Activated T-cell treated with anti-CD3 and anti-CD28 coated beads for 48 hours (primary cell): ENCODE data around the gene TEAD2.
A peak's percentile ranks its signal among the peaks of the same experiment; 100 is the strongest.
"Not testable (repeated sequence)": the region's sequence is repeated elsewhere in the genome, so short reads cannot be mapped to it uniquely, and the experiment has no call there.

ENCODE experiments used
- DNase-seq: peaks from one replicate; pipeline ENCODE4 v3.0.0-alpha.2; 2020; ENCODE audit warnings: low read depth

TEAD2 gene

DNA sequence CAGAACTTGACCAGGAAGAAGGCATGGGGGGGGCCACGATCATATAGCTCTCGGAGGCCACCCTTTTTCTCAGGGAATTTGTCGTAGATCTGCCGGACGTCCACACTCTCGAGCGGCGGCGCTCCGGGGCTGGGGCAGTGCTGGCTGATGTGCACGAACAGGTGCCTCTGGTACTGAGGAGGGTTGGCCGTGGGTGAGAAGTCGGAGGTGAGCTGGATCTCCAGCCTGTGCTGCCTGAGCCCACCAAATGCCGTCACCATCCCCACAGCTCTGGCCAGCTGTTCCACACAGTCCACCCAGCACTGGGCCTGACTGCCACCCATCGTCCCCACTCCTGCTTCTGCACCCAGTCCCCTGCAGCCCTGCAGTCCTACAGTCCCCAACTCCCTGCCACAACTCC, 15.0 kb downstream of the TEAD2 start:
- DNase-seq, result no peak

DNA sequence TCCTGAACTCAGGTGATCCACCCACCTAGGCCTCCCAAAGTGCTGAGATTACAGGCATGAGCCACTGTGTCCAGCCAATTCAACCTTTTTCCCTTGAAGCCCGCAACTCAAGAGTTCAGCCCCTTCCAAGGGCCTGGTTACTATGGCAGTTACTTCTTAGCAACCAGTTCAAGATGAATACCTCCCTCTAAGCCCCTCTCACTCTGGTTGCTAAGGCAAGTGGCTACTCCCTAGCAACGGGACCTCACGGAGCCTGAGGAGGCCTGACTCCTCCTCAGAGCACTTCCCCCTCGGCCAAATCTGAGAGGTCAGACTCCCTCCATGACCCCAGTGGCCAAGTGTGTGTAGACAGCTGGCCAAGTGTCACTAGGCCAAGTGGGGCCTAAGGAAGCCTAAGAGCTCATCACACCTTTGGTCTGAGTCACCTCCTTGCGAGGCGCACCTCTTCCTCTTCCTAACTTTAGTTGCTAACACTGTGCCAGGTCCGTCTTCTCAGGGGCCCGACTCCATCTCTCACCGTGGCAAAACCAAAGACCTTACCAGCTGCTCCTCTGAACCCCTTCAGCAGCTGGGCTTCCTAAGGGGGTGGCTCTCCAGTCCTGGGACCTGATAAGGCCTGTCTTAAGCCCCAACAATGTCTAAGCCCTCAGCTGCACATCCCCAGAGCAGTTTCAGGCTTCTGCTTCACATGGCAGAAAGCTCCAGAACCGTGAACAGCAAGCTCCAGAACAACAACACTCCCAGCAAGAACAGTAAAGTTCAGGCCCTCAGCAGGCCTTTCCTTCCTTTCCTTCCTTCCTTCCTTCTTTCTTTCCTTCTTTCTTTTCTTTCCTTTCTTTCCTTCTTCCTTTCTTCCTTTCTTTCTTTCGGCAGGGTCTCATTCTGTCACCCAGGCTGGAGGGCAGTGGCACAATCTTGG, 17.5 kb downstream of the TEAD2 start:
- DNase-seq, result no peak

DNA sequence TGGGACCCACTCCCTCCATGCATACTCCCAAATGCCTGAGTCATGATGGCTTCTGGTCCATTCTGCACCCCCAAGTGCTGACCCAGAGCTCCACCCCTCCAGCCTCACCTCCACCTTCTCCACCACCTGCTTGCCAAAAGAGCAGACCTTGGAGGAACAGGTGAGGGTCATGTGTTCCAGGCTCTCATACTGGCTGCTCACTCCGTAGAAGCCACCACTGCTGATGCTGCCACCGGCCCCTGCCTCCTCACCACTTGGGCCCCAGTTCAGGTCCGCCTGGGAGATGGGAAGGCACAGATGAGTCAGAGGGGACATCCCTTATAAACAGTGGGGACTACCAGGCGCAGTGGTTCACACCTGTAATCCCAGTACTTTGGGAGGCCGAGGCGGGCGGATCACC, 19.1 kb downstream of the TEAD2 start:
- DNase-seq, result no peak

DNA sequence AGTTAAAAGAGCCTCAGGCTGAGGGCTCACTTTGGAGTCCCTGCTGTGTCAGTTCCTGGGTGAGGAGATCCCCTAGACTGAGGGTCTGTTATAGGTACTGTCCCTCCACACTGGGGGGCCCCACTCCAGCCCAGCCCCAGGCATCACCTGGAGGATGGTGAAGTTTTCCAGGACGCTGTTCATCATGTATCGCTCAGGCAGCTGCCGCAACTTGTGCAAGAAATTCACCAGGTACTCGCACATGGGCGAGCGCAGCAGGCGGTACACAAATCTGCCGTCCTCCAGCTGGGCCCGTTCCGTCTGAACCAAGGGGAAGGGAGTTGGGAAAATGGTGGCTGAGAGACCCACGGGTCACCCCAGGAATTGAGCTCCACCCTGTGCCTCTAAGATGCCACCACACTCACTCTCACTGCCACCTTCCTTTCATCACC, 19.9 kb downstream of the TEAD2 start:
- no peak for DNase-seq

DNA sequence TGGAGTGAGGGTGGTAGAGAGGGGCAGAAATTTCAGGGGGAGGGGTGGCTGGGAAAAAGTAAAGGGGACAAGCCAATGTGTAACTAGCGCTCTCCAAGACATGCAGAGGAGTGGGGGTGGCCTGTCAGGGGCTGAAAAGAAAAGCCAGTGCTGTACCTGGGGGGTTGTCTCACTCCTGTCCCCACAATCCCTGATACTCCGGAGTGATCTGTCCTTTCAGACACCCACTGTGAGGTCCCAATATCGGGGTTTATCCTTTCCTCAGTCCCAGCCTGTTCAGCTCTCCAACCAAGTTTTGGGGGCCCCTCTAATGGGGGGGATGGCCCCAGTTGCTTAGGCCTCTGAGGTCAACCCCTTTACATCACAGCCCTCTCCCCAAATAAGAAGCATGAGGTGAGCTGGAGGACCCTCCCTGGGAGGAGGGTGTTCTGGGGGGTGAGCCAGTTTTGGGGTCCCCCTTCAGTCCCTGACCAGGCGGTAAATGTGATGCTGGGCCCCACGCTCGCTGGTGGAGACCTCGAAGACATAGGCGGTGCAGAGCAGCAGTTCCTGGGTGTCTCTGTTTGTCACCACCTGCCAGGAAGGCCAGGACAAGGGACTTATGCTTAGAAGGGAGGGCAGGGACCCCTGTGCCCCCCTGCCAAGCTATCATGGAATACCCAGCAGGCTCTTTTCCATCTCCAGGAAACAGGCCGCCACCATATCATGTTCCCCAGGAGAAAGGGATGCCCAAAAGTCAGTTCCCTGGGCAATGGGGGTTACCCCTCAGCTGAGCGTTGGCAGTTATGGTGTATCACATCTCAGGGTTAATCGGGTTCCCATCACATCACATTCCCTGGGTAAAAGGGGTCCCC, 21.1 kb downstream of the TEAD2 start:
- no peak for DNase-seq

DNA sequence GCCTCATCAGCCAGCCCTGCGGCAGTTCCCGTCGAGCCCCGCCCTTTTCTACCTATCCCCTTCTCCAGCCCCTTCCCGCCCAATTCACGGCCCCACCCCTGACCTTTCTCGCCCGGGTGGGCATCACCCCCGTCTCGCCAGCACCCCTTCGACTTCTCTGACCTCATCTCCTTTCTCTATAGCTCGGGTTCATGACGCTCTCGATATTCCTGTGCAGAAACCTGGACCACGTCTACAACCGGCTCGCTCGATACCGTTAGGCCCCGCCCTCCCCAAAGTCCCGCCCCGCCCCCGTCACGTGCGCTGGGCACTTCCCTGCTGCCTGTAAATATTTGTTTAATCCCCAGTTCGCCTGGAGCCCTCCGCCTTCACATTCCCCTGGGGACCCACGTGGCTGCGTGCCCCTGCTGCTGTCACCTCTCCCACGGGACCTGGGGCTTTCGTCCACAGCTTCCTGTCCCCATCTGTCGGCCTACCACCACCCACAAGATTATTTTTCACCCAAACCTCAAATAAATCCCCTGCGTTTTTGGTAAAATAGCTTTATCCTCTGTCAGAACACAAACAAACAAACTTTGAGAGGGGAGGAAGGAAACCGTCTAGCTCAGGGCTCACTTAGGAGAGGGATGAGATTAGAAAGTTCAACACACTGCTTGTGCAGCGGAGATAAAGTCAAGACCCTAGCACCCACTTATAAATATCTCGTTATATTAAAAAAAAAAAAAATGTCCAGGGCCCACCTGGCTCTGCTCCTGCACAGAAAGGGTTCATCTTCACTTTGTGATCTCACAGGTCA, 21.9 kb downstream of the TEAD2 start:
- DNase-seq, result no peak

DNA sequence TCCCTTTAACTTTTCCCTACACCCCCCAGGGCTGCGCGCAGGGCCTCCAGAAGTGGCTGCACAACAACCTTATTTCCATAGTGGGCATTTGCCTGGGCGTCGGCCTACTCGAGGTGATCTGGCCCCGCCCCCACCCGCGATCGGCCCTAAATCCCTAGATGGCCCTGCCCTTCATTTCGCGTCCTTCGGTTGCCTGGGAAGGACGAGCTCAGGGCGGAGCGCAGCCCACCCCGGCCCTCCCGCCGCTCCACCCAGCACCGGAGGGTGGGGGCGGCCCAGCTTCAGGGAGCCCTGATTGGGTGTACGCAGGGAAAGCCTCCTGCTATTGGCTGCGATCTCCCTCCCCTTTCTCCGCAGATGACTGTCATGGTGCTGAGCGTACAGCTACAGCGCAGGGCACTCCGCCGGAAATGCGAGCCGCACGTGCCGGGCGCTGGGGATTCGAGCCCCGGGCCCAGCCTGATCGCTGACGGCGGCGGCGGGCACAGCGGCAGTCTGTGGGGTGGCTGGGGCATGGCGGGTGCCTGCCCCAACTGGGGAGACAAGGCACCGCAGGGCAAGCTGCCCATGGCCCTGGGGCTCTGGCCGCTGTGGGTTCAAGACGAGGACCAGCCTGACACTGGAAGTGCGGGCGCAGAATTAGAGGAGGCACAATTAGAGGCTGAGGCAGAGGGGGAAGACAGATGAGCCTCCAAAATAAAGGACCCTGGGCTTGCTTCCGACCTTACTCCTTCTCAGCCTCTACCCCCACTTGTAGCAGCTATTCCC, 22.7 kb downstream of the TEAD2 start:
- no peak for DNase-seq

DNA sequence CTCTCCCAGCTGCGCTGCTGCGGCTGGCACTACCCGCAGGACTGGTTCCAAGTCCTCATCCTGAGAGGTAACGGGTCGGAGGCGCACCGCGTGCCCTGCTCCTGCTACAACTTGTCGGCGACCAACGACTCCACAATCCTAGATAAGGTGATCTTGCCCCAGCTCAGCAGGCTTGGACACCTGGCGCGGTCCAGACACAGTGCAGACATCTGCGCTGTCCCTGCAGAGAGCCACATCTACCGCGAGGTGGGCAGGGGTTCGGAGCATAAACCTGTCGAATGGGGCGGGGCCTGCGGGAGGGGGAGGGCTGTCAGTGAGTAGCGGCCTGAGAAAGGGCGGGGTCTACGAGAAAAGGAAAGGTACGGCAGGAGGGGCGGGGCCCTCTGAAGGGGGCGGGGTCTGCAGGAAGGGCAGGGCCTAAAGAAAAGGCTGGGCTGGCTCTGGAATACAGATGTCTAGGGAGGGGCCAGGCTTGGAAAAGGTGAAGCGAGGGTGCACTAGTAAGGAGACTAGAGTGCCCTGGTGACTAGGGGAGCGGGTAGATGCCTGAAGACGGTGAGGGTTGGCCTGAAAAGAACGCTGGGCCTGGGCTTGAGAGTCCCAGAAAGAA, 23.4 kb downstream of the TEAD2 start:
- no peak for DNase-seq

DNA sequence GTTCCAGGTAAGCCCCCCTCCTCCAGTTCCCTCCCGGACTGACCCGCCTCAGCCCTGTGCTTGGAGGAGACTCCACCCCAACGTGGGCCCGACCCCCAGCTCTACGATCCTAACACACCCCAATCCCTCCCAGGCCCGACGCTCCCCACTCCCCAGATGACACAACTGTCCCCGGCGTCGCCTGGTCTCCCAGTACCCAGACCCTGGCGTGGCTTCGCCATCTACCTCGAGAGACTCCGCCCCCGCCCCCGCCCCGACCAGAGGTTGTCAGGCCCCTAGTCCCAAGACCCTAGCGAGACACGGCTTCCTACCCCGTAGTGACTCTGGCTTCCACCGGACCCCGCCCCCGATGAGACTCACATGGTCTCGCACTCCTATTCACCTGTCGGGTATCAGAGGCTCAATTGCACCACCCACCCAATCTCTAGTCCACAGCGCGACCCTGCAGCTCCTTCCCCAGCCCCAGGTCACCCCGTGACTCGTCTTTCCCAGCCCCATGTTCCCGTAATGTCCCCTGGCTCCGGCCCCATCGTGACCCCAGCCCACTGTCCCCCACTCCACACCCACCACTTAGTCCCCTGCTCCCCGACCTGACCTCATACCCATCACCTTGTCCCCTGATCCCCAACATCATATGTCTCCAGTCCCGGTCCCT, 24.1 kb downstream of the TEAD2 start:
- DNase-seq, result no peak

DNA sequence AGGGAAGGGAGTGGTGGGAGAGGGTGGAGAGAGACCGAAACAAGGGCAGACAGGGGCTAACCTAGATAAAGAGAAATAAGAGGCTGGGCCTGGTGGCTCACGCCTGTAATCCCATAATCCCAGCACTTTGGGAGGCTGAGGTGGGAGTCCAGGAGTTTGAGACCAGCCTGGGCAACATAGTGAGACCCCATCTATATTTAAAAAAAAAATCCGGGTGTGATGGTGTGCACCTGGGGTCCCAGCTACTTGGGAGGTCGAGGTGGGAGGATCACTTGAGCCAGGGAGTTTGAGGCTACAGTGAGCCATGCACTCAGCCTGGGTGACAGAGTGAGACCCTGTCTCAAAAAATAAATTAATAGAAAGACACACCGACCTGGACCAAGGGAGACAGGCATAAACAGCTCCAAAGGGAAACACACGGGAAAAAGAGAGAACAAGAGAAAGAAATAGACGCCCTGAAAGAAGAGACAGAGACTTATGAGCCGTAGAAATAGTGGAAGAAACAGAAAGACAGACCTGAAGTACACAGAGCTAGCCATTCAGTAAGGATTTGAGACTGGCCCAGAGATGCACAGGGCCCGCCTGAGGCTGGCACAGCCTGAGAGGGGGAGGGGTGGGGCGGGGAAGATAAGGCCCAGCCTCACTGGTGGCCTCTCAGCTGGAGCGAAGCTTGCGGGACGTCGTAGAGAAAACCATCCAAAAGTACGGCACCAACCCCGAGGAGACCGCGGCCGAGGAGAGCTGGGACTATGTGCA, 24.8 kb downstream of the TEAD2 start:
- no peak for DNase-seq

DNA sequence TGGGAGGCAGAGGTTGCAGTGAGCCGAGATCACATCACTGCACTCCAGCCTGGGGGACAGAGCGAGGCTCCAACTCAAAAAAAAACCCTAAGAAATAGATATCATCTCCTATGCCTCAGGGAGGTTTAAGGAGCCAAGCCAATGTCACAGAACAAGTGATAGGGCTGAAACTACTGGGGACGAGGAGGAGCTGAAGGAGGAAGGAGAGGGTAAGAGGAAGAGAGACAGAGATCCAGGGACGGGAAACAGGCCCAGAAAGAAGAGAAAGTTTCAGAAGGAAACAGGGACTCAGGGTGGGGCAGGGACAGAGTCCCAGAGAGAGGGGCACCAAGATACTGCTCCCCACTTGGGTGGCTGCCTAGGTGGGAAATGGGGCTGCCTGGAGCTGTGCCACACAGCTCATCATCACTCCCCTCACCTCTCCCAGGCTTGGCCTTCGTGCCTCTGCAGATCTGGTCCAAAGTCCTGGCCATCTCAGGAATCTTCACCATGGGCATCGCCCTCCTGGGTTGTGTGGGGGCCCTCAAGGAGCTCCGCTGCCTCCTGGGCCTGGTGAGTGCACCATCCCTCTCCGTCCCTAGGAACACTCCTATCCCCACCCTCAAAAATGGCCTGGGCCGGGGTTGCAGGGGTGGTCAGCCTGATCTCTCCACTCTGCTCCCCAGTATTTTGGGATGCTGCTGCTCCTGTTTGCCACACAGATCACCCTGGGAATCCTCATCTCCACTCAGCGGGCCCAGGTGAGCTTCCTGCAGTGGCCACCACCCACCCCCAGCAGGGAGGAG, 25.5 kb downstream of the TEAD2 start:
- no peak for DNase-seq

DNA sequence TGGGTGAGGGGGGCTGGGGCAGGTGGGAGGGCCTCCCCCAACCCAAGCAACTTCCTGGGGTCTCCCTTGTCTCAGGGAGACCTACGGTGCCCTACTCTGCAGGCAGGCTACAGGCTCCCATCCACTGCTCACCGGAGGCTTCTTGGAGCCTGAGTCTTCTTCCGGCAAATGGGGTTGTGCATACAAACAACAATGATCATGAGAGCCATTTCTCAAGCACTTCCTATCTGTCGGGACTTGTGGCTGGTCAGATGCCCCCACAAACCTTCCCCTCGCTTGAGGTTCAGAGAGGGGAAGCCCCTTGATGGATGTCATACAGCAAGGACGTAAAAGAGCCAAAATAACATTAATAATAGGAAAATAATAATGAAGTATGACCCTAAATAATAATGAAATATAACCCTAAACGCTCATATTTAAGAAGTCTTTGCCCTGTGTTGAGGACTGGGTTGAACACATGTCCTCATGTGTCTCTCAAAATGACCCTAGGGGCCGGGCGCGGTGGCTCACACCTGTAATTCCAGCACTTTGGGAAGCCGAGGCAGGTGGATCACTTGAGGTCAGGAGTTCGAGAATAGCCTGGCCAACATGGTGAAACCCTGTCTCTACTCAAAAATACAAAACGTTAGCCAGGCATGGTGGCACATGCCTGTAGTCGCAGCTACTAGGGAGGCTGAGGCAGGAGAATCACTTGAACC, 26.3 kb downstream of the TEAD2 start:
- DNase-seq, result no peak

DNA sequence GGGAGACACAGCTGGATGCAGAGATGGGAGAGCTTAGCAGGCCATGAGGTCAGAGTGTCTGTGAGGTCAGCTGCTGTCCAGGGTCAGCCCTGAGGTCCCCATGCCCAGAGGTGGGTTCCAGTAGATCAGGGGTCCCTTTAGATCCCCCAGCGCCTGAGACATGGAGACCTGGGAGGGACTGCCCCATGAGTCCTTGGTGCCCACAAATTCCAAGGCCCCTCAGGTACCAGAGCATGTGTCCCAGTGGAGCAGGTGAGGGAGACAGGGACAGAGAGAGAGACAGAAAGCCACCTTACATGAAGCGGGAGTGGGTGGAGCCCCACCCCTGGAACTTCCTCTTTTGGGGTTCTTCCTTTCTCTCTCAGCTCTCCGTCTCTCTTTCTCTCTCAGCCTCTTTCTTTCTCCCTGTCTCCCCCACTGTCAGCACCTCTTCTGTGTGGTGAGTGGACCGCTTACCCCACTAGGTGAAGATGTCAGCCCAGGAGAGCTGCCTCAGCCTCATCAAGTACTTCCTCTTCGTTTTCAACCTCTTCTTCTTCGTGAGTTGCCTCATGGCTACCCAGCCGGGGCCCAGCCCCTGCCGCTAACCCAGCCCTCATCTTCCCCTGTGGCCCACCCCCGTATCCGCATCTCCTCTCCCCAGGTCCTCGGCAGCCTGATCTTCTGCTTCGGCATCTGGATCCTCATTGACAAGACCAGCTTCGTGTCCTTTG, 27.0 kb downstream of the TEAD2 start, which contains the start of gene CD37:
Gene CD37, plus strand, starts transcription at position 336 of the 713 bp plus-strand sequence. Its CDS starts 135 bp downstream, at position 471.
- DNase-seq, result peak; percentile 34

DNA sequence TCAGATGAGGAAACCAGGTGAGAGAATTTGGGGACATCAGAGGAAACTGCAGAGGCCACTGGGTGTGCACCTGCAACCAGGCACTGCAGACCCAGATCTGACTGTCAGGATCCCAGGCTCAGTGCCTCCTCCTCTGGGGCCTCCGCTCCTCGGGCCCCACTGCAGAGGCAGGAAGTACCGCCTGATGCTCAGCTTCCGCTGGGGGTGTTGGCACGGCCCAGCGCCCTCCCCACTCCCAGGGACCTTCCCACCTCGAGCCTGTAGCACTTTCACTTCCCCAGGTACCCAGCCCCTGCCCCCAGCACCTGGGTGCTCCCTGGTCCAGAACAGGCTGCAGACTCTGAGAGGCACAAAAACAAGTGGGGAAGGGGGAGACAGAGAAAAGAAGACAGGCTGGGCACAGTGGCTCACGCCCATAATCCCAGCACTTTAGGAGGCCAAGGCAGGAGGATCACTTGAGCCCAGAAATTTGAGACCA, 28.4 kb downstream of the TEAD2 start:
- DNase-seq, result peak; percentile 58

DNA sequence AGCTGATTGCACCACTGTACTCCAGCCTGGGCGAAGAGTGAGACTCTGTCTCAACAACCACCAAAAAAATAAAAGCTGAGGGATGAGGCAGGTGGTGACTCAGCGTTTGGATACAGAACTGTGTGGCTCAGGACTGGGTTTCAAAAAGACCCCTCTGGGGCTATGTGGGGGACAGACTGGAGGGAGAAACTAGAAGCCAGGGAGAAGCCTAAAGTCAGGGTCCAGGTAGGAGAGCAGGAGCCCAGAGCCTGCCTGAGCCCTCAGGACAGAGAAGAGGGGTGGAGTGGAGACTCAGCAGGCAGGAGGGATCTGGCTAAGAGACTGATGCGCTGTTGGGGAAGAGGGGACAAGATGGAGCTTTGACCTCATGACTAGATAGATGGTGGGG, 28.8 kb downstream of the TEAD2 start:
- DNase-seq, result no peak

DNA sequence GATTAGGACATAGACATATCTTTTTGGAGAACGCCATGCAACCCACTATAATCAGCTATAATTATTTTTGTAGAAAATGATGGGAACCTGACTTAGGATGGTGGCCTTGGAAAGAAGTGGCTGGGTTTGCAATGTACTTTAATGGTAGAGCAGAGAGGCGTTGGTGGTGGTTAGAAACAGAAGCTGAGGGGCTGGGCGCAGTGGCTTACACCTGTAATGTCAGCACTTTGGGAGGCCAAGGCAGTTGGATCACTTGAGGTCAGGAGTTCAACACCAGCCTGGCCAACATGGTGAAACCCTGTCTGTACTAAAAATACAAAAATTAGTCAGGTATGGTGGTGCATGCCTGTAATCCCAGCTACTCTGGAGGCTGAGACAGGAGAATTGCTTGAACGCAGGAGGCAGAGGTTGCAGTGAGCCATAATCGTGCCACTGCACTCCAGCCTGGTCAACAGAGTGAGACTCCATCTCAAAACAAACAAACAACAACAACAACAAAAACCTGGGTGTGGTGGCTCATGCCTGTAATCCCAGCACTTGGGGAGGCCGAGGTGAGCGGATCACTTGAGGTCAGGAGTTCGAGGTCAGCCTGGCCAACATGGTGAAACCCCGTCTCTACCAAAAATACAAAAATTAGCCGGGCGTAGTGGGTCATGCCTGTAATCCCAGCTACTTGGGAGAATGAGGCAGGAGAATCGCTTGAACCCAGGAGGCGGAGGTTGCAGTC, 29.4 kb downstream of the TEAD2 start:
- not testable (repeated sequence) for DNase-seq

DNA sequence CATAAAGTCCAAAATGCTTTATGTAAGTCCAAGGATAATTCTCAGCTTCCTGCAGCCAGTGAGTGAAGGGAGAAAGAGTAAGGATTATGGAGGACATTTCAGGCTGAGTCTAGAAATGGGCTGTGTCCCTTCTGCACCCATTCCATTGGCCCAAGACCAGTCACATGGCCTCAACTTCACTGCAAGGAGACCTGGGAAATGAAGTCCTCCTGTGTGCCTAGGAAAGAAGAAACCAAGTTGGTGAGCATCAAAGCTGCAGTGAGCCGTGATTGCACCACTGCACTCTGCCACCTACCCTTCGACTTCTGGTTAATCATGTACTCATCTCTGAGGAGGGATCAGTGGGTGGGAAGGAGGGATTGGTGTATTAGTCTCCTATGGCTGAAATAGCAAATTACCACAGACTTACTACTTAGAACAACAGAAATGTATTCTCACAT, 30.6 kb downstream of the TEAD2 start:
- DNase-seq, result peak; percentile 52
